Fibroblast of skin of left biceps (primary cell): ENCODE results near the gene UNG.
"Not testable (repeated sequence)": the region's sequence is repeated elsewhere in the genome, so short reads cannot be mapped to it uniquely, and the experiment has no call there.

Source experiments
- DNase-seq, 2 experiments: peaks; one replicate each; pipeline ENCODE4 v3.0.0-alpha.2; 2013; ENCODE audit warnings: low read depth in 2 of 2

Gene UNG

DNA sequence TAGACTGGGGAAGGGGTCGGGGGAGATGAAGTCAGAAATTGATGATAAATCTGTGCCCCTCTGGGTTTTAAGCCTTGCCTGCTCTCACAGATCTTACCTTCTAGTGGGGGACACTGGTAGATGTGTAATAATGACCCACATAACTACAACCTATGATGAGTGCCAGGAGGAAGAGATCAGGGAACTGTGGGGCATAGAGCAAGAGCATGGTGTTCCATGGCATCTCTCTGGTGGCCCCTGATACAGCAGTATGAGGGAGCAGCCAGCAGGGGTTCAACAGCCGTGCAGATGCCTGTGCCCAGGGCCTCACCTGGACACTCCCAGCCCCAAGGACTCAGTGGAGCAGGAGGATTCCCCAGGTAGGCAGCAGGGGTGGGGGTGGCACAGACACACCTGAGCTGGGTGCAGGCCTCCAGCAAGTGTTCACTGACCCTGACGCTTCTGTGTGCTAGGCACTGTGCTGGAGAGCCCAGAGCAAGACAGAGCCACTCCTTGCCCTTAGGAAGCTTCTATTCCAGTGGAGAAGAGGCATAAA lies 24.0 kb downstream of the UNG start:
- no peak for DNase-seq

DNA sequence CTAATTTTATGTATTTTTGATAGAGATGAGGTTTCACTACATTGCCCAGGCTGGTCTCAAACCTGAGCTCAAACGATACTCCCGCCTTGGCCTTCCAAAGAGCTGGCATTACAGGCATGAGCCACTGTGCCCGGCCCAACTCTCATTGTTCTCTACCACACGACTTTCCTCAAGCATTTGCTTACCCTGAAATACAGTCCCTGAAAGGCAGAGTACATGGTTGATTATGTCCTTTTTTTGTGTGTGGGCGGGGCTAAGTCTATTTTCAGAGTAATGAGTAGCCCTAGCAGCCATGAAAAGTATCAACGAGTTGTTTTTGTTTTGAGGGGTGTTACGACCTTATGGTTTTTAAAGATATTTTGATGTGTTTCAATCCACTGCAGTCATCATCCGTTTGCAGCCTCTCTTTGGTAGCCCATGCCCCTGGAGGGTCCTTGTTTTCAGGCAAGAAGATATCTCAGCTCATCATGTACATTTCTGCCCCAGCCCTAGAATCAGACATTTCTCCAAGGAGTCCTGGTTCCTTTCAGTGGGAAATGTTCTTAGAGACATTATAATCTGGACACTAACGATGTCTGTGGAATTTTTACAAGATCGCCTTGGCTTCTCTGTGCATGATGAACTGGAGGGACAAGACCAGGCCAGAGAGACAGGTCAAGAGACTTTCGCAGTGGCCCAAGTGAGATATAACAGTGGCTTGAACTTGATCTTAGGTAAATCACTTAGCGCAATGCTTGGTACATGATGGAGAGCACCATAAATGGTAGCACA lies 27.7 kb downstream of the UNG start:
- no peak for DNase-seq

DNA sequence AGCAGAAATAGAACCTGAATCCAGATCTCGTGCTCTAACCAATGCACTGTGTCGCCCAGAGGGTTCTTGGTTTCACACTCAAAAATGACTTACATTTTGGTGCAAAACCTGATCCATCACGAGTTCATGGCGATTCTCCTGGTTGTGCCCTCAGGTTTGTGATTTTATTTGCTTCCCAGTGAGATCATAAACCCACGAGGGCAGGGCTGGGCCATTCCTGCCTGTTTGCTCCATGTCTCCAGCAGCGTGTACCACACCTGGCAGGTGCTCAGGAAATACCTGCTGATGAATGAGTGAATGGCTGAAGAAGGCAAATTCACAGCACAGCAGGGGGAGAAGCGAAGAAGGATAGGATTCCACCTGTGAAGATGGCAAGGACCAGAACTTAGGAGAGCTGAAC lies 28.4 kb downstream of the UNG start:
- no peak for DNase-seq

DNA sequence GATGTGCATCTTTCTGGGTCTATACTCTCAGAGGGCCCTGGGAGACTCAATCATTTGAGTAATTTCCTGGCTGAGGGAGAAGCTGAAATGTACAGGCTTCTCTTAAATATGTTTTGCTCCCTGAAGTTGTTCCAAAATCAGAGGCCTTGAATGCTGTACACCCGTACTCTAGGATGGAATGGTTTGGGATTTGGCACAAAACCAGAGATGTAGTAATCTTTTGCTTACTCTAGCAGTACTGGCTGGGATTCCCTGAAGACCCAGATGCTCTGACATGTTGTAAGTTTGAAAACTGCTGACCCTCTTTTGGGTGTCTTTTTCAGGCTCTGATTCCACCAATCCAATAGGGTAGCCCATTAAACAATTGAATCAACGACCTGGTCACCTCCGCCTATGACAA lies 29.4 kb downstream of the UNG start:
- no peak for DNase-seq

DNA sequence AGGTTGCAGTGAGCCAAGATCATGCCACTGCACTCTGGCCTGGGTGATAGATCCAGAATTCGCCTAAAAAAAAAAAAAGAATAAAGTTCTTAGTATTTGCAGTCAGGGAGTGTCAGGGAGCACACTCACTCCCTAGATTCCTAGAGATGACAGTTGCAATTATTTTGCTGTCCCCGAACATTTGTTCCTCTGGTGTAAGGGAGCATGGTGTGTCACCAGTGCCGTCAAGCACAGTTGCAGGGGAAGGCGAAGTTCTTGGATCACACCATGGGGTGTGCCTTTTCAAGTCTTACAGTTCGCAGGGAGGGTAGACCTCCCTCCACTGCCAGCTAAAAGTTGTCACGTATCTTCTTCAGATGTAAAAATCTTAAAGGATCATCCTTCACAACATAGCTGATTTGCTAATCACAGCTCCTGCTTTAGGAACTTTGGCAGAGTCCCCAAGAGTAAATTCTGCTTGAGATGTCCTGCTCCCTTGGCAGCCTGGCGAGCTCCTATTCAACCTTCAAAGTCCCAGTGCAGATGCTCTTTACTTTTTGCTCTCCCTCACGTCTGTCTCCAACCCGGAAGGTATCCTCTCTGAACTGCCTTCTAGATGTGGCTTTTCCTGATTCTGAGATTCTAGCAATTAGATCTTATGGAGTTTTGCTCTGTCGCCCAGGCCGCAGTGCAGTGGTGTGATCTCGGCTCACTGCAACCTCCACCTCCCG lies 30.3 kb downstream of the UNG start:
- DNase-seq, result no peak

DNA sequence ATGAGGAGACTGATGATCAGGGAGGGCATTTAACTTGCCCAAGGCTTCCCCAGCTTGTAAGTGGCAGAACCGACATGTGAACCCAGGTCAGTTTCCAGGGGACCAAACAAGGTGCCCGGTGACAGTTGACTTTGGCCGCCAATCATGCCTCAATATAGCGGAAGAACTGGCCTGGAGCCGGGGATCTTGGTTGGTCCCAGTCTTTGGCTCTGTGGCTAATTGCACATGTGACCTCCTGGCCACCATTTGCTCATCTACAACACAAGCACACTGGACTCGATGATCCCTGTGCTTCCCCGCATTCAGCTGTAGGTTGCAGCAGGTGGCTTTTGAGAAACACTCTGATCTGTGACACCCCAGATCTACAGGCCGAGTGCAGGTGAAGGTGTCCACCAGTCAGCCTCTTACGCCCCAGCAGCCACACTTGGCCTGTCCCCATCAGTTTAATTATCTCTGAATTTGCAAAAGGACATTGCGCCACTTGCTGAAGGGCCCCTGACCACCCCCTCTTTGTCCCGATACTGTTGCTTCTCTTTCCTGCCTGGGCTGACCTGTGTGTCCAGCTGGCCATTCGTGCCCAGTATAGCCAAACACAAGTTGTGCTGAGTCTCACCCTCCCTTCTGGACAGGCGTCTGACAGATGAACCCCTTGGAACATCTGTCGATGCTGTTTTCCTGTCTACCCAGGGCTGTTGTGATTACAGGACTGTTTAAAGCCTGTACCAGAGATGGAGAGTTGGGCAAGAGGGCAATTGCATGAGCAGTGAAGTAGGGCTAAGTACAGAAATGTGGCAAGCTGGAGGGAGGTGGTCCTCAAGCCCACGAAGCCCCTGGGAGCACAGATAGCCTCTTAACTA lies 33.1 kb downstream of the UNG start:
- DNase-seq, result no peak

DNA sequence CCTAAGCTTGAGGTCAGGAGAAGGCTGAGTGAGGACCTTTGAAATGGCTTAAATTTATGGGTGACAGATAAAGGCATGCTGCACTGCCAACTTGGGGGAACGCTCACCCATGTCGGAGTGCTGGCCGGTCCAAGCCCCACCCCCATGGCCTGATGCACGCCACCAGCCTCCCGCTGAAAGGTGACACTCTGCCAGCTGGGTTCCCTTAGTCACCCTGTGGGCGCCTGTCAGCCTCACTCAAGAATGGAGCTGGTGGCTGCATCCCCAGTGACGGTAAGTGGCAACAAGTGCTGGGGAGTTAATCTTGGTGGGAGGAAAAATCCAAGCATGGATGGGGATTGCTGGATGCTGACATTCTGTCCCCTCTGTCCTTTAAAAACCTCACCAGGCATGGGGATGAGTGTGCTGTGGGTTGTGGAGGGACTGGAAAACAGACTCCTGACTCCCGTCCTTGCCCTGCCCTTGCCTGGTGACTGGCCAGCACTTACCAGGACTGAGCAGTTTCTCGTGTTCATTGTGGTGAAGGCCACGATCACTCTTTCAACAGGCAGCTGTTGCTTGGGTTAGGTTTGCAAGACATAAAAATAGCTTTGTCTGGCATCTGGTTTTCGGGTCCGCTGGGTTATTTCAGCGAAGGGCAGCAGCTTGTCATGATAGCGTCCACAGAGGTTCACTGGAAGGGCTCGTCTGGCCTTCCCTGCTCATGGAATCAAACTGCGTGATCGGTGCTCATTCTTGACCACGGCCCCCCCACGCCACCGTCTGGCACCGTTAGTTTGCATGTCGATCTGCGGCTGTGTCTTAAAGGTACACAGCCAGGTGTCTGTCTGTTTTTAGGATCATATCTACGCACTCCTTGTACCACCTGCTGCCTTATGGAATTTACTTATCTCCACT lies 34.0 kb downstream of the UNG start:
- no peak for DNase-seq

DNA sequence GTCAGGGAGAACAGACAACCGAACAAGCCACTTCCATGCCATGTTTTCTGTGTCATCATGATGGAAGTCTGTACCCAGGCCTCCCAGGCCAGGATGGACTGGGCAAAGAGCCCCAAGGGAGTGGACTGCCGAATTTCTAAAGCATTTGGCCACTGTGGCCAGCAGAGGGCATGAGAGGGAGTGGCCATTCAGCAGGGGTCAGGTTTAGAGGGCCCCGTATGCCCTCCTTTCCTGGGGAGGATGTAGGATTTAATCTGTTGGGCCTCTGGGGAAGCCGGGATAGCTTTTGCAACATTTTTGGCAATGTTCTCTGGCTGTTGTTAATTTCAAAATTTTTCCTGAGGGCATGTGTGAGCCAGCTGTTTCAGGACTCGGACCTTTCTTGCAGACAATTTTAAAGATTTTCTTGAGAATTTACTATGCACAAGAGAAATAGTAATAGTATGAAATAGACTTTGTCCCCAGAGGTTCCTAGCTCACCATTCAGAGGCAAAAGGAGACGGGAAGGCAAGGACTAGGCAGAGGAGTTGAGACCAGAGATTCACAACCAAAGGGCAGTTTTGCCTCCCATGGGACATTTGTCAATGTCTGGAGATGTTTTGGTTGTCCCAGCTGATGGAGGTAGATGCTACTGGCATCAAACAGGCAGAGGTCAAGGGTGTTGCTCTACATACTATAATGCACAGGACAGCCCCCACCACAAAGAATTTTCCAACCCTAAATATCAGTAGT lies 37.0 kb downstream of the UNG start:
- no peak for DNase-seq

DNA sequence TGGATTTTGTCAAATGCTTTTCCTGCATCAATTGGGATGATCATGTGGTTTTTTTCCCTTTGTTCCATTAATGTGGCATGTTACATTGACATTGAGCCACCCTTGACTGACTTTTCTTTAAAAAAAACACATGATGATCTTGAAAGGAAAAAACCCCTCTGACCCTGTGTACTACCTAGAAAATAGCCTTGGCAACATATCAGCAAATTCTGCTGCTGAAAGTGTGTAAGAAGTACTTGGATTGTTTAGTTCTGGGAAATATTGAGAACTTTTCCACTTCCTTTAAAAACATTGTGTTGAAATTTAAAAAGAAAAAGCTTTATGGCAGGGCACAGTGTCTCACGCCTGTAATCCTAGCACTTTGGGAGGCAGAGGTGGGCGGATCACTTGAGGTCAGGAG lies 39.7 kb downstream of the UNG start:
- no peak for DNase-seq

DNA sequence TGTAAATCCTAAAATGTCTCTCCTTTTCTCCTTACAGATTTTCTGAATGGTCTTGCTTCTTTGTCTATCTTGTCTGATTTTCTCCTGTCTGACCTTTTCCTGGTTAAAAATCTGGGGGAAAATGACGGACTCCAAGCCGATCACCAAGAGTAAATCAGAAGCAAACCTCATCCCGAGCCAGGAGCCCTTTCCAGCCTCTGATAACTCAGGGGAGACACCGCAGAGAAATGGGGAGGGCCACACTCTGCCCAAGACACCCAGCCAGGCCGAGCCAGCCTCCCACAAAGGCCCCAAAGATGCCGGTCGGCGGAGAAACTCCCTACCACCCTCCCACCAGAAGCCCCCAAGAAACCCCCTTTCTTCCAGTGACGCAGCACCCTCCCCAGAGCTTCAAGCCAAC lies 42.0 kb downstream of the UNG start:
- no peak for DNase-seq

DNA sequence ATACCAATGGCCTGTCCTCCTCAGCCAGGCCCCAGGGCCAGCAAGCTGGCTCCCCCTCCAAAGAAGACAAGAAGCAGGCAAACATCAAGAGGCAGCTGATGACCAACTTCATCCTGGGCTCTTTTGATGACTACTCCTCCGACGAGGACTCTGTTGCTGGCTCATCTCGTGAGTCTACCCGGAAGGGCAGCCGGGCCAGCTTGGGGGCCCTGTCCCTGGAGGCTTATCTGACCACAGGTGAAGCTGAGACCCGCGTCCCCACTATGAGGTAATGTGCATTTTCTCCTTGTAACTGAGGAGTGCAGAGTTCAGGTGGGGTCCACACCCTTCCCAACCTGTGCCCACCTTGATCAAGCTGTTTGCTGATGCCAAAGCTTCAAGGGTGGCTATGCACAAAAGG lies 42.4 kb downstream of the UNG start:
- DNase-seq, result no peak

DNA sequence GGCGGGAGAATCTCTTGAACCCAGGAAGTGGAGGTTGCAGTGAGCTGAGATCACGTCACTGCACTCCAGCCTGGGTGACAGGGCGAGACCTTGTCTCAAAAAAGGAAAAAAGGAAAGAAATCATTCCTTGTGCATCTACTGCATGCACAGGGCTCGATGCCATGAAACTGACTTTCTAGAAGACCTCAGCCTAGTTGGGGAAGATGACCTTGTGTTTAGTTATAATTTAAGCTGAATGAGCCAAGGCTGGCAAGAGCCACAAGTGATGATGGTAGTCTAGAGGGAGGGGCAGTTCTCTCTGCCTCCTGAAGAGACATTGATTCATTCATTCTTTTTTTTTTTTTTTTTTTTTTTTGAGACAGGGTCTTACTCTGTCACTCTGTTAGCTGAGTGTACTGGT lies 43.2 kb downstream of the UNG start:
- no peak for DNase-seq

DNA sequence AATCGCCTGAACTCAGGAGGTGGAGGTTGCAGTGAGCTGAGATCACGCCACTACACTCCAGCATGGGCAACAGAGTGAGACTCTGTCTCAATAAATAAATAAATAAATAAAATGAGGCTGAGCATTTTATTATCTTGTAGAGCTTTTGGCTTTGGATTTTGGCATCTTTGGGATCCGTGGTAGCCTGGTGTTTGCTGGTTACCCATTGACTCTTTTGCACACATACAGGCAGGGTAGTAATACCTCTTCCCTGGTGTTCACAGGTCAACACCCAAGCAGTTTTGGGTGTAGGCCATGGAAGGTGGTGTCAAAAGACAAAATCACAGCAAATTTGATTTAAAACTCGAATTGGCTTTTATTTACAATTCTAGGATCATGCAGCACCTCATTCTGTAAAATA lies 46.8 kb downstream of the UNG start:
- no peak for DNase-seq

DNA sequence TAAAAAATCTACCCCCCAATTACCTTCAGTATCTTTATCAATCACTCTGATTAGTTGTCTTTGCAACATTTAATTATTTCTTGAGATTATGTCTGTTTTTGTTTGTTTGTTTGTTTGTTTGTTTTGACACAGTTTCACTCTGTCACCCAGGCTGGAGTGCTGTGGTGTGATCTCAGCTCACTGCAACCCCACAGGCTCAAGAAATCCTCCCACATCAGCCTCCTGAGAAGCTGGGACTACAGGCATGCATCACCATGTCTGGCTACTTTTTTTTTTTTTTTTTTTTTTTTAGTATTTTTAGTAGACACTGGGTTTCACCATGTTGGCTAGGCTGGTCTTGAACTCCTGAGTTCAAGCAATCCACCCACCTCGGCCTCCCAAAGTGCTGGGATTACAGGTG lies 49.7 kb downstream of the UNG start:
- DNase-seq, result not testable (repeated sequence)

DNA sequence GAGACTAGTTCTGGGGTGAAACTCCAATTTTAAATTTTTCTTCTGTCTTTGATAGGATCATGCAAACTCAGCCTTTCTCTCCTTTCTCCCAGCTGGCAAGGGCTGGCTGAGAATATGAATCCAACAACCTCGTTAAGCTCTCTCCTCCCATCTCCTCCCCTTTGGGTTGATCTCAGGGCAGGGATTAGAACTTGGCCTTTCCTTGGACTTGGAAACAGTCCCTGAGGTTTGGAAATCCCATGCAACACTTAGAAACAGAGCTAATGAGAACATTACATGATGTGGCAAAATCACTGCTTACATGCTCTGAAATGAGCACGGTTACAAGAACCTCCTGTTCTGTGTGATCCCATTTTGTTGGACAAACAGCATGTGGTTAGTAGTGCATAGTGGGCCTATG lies 50.6 kb downstream of the UNG start:
- no peak for DNase-seq

DNA sequence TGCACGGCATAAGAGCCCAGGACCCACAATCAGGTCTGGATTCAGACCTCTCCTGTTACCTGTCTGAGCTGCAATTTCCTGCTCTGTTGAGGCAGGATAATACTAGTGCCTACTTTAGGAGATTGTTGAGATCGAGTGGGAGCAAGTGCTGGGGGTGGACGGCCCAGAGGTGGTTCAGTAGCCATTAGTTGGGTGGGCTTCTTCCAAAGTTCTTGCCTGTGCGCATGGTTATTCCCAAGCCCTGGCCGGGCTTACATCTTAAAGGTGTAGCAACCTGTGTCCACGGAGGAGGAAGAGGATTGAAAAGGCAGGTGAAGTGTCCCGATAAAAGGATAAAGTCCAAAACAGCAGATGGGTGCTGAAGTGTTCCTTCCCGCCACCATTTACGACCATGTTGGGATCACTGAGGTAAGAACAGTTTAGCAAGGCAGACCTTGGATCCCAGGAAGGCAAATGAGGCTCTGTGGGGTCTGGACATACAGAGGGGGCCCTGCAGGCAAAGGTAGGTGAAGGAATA lies 52.8 kb downstream of the UNG start:
- DNase-seq, result no peak

DNA sequence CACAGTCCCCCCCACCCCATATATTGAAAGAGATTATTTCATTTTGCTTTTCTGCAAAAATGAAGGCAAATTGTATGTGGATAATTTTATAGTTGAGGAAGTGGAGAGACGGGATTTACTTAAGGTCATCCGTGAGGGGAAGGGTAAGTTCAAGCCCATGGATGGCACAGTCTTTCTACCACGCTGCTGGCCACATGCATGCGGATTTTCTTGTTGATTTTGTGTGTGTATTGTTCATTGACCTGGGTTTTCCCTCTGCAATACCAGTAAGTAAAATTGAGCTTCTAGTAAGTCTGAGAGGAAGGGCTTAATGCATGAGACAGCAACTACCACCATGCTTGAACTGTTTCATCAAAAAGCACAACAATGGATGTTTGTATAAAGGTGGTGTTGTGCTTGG lies 54.1 kb downstream of the UNG start:
- no peak for DNase-seq

DNA sequence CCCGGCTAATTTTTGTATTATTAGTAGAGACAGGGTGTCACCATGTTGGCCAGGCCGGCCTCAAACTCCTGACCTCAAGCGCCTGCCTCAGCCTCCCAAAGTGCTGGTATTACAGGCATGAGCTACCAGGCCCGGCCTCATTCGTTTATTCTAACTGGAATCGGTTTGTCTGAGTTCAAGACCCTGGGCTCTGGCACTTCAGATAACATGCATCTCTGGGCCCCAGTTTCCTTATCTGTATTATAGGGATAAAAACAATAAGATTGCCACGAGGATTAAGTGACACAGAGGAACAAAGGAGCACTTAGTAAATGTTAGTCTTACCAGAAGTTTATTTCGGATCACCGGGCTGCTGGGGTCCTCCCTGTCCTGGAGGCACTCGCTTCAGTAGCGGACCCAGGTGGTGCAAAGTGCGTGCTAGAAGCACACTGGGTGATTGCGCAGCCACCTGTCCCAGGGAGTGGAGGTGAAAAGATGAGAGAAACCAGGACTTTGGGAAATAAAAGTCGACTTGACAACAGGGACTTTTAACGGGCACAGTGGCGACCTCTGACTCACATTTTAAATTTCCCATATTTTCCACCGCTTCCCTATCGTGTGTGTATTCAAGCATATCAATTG lies 56.5 kb downstream of the UNG start:
- no peak for DNase-seq

DNA sequence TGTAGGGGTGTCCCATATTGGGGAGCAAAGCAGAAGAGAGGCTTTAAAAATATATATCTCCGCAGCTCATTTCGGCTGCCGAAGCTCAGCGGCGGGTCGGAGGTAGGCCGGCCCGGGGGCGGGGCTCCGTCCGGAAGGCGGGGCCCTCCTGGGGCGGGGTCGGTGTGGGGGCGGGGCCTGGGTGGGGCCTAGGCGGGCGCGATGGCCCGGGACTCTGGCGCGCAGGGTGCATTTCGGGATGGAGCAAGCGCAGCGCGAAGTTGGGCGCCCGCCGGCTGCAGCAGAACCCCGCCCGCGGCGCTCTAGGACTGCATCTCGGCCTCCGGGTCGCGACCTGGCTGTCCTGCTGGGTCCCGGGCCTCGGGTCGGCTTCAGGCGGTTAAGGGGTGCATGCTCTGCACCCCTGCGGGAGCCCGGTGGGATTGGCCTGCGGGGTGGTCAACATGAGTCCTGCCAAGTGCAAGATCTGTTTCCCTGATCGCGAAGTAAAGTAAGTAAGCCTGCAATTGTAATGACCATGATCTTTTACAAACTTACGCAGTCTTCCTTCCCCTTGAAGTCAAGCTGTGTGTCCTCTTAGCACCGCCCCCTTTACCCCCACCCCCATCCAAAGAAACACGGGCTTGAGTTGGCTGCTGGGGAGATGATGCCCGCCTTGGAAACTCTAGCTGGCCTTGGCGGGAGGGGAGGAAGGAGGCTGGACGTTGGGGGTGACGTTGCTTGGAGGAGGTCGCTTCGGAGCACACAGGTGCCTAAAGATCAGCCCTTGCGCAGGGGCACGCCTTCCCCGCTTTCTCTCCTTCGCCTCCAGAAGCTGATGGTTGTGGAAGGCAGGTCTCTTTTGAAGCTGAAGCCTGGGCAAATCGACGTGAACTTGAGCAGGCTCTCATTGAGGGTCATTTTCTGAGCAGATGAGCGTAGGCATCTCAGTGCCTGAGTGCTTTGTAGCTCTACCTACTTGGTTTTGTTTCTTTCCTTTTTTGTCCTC lies 57.3 kb downstream of the UNG start:
- DNase-seq, result peak; percentile 15 to 17
